GM19043 (cell line): ENCODE results near the gene SLC43A1.

Experiments used
- ATAC-seq: cut with Tn5 transposase; IDR thresholded peaks from one replicate; pipeline ENCODE4 v1.9.1; 2021; ENCODE audit warnings: low read depth; ENCODE audit not compliant: unreplicated experiment

SLC43A1 gene

DNA sequence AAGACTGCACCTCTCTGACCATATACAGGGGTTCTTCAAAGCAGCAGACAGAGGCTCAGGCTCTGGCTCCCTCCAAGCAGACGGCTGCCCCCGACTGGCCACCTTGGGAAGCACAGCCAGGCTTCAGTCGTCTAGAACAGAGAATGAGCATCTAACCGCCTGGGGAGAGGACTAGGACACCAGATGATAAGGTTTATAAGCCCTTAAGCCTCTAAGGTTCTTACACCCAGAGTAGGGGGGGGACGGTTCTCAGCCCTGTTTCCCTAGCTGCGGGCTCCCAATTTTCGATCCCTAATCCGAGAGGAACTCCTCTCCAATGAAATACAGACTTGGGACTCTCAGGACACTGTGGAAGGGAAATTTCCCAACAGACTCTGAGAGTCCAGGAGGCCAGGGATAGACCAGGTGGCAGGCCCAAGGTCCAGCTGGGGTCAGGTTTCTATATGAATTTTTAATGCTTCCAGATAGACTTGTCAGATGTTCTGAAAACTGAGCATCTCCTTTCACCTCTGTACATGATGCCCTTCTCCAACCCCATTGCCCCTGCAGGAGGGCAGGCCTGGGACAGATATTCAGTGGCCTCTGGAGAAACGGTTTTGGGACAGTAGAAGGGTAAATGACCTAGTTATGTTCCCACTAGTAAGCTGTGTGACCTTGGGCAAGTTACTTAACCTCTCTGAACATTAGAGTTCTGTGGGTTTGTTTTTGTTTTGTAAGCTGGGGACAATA lies 34.9 kb downstream of the SLC43A1 start:
- ATAC-seq = peak; percentile 26

- ATAC-seq = no peak
Measured at GRCh38 chr11:57479911-57480310, 35.6 kb downstream of the SLC43A1 start.

DNA sequence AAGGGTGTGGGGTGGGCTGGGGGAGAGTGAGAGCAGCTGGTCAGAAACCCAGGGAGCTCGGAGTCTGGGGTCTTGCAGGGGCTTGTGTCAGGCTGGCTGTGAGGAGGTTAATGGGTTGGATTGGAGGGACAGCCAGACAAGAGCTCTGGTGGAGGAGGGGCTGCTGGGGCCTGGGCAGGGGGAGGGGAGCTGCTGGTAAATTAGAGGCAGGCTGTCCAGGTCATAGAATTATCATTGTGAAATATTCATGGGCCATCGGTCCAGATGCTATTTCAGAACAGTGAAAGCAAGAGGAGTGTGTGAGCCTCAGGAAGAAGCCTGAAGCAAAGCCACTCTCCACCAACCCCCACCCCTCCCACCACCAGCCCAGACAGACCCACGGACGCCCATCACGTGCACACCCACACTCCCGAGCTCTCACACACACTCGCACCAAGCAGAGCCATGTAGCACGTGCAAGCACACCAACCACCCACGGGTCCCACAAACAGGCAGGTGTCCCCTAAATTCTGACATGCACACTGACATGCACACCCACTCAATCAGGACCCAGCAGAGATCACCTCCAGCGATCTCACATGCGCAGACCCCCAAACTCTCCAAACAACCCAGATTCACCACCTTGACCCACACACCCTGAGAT lies 36.4 kb downstream of the SLC43A1 start:
- no peak for ATAC-seq

GRCh38 chr11:57477507-57478189 lies 37.9 kb downstream of the SLC43A1 start:
- no peak for ATAC-seq

DNA sequence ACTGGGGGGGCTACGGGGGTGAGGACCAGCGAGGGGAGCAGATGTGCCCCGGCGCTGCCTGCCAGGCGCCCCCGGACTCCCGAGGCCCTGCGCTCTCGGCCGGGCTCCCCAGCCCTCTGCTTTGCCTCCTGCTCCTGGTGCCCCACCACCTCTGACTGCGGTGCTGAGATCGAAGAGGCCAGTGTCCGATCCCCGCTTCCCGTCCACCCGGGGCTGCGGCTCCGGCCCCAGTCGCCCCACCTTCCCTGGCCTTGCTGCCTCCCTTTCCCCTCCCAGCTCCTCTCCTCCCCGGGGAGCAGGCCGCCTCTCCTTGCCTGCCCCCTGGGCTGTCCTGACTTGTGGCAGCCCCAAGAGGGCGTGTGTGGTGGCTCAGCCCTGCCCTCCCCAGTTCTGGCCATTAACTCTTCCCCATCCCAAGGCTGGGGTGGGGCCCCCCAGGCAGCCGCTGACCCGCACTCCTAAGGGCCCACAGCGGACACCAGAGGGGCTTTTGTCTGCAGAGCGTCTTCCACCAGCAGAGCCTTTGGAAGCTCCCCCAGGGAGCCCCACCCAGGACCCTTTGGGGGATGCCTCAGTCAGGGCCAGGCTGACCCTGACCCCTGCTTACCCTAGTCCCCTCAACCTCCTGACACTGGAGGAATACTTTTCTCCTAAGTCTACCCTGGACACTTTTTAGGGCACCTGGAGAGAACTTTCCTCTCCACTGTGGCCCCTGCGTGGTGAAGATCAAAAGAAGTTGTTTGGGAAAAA lies 38.6 kb downstream of the SLC43A1 start:
- ATAC-seq = peak; percentile 52

GRCh38 chr11:57476047-57476756 lies 39.3 kb downstream of the SLC43A1 start:
- ATAC-seq = peak; percentile 13

GRCh38 chr11:57475671-57476046 lies 39.8 kb downstream of the SLC43A1 start:
- ATAC-seq = no peak

DNA sequence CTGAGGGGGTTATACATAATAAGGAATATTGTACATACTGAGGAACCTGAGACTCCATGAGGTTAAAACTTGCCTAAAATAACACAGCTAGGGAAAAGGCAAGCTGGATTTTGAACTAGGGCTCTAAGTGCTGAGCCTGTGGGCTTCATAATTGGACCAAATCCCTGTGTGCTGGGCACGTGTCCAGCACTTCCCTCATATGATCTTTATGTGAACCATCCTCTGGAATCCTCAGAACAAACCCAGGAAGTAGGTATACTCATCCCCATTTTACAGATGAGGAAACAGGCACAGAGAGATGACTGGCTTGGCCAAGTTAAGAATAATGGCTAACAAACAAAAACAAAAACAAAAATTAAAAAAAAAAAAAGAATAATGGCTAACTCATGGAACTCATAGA lies 40.3 kb downstream of the SLC43A1 start:
- no peak for ATAC-seq

DNA sequence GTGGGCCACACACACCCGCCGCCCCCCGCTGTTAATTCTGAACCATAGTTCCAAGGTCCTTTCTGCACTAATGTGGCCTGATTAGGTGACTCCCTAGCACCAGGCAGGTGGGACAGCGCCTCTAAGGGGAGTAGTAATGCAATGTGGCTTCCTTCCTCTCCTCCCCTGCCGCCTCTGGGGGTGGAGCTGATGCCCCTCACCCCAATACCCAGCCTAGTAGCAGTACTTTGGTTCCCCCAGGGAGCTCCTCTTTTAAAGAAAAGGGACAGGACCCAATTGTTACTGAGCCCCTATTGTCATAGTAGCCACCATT lies 40.7 kb downstream of the SLC43A1 start:
- ATAC-seq = no peak

- peak; percentile 59 for ATAC-seq
Measured at GRCh38 chr11:57474017-57474802, 41.3 kb downstream of the SLC43A1 start.

- ATAC-seq = no peak
Measured at GRCh38 chr11:57473285-57473841, 42.1 kb downstream of the SLC43A1 start.

DNA sequence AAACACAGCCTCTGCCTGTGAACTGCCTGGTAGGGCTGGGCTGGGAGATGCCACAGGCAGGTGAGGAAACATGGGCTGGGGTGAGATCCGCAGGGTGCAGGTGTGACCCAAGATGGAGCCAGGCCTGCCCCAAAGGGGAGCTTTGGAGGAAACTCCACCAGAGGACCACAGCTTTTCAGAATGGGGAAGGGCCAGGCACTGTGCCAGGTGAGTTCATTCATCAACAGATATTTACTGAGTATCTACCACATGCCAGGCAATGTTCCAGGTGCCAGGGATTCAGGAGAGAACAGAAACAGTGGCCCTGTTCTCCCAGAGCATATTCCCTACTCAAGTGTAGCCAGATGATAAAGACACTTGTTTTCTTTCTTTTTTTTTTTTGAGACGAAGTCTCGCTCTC lies 44.0 kb downstream of the SLC43A1 start:
- ATAC-seq = no peak

DNA sequence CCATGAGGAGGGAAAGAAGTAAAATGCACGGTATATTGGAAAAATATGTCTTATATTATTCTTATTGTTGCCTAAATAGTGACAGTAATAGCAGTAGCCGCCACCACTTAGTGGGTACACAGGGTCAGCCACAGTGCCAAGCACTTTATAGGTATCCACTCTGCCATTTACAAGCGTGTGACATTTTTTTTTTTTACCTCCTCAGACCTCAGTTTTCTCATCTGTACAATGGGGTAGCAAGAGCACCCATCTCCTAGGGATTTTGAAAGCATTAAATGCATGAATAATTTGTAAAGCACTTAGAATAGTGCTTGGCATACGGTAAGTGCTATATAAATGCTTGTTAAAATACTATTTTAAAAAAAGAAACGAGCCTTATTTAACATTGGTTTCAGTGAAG lies 46.2 kb downstream of the SLC43A1 start:
- no peak for ATAC-seq

- no peak for ATAC-seq
Measured at GRCh38 chr11:57468276-57468675, 47.2 kb downstream of the SLC43A1 start.

GRCh38 chr11:57467508-57468157 lies 47.9 kb downstream of the SLC43A1 start:
- no peak for ATAC-seq

- no peak for ATAC-seq
Measured at GRCh38 chr11:57466680-57467079, 48.8 kb downstream of the SLC43A1 start.

DNA sequence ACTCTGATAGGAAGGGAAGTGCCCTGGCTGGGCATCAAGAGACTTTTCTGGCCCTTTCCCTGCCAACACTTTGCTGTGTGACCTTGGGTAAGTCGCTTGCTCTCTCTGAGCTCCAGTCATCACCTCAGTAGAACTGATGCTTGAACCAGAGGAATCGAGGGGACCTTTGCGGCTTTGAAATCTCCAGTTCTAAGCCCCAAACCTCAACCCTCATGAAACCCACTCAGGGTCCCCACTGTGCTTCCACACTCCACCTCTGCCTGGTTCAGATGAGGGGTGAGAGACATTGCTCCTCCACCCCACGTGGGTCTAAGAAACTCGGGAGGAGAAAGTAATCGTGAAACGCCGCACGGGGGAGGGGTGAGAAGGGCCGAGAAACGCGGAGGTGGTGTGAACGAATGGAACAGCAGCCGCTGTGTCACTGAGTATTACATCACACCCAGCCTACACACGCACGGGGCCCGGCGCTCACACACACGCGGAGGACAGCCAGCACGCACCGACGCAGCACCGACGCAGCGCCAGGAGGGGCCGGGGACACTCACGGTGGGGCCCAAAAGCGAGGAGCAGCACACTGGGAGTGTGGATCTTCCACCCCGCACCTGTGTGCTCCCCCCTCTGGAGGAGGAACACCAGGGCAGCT lies 50.8 kb downstream of the SLC43A1 start:
- ATAC-seq = no peak

DNA sequence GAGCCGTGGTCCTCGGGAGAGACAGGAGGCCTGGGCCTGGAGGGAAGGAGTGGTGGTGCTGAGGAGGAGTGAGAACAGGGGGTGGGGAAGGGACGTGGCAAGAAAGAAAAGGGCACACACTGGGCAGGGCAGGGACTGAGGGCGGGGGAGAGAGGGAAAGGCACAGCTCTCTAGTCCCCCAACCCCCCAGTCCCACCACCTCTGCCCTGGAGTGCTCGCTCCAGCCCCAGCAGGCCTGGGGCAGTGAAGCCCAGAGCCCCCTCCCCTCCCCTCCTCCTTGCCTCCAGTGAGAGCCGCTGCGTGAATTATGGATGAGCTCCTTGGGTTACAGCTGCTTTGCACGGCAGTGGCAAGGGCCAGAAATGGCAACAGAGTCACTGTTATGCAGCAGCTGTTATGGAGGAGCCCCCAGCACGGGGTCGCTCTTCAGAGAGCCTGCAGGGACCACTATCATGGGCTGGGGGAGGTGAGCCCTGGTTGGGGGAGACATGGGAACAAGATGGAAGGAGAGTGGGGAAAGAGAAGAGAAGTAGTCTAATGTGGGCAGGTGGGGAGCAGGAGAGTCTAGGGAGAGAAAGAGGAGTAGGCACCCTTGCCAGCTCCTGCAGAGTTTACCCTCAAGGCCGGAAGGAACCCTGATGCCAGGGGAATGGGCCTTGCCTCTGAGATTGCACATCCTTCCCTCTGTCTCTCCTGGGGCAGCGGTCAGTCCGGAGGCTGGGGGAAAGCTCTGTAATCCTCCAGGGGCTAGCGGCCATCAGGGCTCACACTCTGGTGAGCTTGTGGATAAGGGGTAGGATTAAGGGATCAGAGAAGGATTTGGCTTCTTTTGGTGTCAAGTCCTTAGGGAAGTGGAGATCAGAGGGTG lies 51.6 kb downstream of the SLC43A1 start:
- ATAC-seq = no peak
